Fibroblast of villous mesenchyme (primary cell): ENCODE measurements around the gene CBLL1. TPM values are rescaled to one million over a fixed set of nuclear protein-coding genes. Genes with fewer than 3 reads are reported as not detected.
A peak's percentile ranks its signal among the peaks of the same experiment; 100 is the strongest.

Experiments used
- DNase-seq: peaks from one replicate; pipeline ENCODE4 v3.0.0-alpha.2; 2010; ENCODE audit warnings: low read depth
- H3K4me3 ChIP-seq: 2 replicates; pipeline ENCODE4 v1.5.1; 2011; ENCODE audit warnings: low read depth, mild to moderate bottlenecking, low read length
- CTCF ChIP-seq: IDR thresholded peaks from 2 replicates; pipeline ENCODE4 v1.5.1; 2012; ENCODE audit warnings: low read depth, mild to moderate bottlenecking, low read length; ENCODE audit not compliant: insufficient read depth
- total RNA-seq: library from RNA; depleted of rRNA; stranded (reverse); fragments of >200 nt; gene quantifications from 2 replicates; pipeline ENCODE4 v1.2.3, GENCODE V29; 2012

Gene CBLL1
- total RNA-seq, 1 donor, result 36.3 TPM

GRCh38 chr7:107783648-107784047, 39.7 kb downstream of the CBLL1 start:
- no peak for DNase-seq
- no peak overlapping the region for H3K4me3 ChIP-seq
- no peak for TF ChIP-seq CTCF

GRCh38 chr7:107785170-107785569, 41.2 kb downstream of the CBLL1 start:
- TF ChIP-seq CTCF, result no peak
- no peak for DNase-seq
- H3K4me3 ChIP-seq, result no peak overlapping the region

- H3K4me3 ChIP-seq, result no peak overlapping the region
- TF ChIP-seq CTCF, result no peak
- peak; percentile 45 for DNase-seq
Measured at GRCh38 chr7:107785926-107786325, 42.0 kb downstream of the CBLL1 start.

- no peak overlapping the region for H3K4me3 ChIP-seq
- DNase-seq, result no peak
- no peak for TF ChIP-seq CTCF
Measured at GRCh38 chr7:107788216-107788615, 44.3 kb downstream of the CBLL1 start.

- TF ChIP-seq CTCF, result no peak
- no peak for DNase-seq
- H3K4me3 ChIP-seq, result no peak overlapping the region
Measured at GRCh38 chr7:107788662-107789061, 44.7 kb downstream of the CBLL1 start.

GRCh38 chr7:107789647-107790046, 45.7 kb downstream of the CBLL1 start:
- no peak for TF ChIP-seq CTCF
- no peak overlapping the region for H3K4me3 ChIP-seq
- DNase-seq, result no peak

- DNase-seq, result no peak
- H3K4me3 ChIP-seq, result no peak overlapping the region
- no peak for TF ChIP-seq CTCF
Measured at GRCh38 chr7:107792364-107792763, 48.4 kb downstream of the CBLL1 start.
